GM06990 (cell line): ENCODE data around the gene KCNS3.

Source experiments
- DNase-seq: peaks from one replicate; pipeline ENCODE4 v3.0.0-alpha.2; 2011; ENCODE audit not compliant: insufficient read length; ENCODE audit errors: extremely low read depth
- H3K27me3 ChIP-seq: replicated peaks from 2 replicates; pipeline ENCODE4 v1.6.0; 2011; ENCODE audit warnings: low read length; ENCODE audit not compliant: control insufficient read depth, insufficient read depth
- H3K36me3 ChIP-seq: 2 replicates; pipeline ENCODE4 v1.5.1; 2011; ENCODE audit warnings: low read length; ENCODE audit not compliant: control insufficient read depth, insufficient read depth
- H3K4me3 ChIP-seq: replicated peaks from 2 replicates; pipeline ENCODE4 v1.5.1; 2011; ENCODE audit warnings: low read depth, mild to moderate bottlenecking, control low read depth, low read length
- TF ChIP-seq, protein P1 (sequence below): IDR thresholded peaks from 2 replicates; pipeline ENCODE4 v1.5.1; 2011; ENCODE audit warnings: low read length, control low read depth, mild to moderate bottlenecking, inconsistent platforms; ENCODE audit not compliant: insufficient read depth, poor library complexity, severe bottlenecking

KCNS3 gene

DNA sequence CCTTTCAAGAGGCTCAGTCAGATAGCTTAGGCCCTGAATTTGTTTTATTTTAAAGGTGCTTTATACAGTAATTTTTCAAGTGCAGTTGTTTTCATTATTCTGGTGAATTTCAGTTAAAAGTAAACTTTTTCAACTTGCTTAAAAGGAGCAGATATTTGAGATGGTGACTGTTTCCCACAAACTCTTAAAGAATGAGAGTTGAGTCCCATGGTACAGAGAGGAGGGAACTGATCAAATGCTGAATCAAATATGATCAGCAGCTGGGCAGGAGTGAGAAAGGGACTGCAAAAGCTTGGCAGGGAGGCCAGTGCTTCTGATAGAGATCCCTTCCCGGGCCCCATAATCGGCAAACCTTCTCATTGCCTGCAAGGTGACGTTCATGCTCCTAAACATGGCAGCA, 91.2 kb downstream of the KCNS3 start:
- H3K4me3 ChIP-seq, result no peak overlapping the region
- H3K36me3 ChIP-seq, result no peaks in the 10 kb centered on the region
- TF ChIP-seq, protein P1, sequence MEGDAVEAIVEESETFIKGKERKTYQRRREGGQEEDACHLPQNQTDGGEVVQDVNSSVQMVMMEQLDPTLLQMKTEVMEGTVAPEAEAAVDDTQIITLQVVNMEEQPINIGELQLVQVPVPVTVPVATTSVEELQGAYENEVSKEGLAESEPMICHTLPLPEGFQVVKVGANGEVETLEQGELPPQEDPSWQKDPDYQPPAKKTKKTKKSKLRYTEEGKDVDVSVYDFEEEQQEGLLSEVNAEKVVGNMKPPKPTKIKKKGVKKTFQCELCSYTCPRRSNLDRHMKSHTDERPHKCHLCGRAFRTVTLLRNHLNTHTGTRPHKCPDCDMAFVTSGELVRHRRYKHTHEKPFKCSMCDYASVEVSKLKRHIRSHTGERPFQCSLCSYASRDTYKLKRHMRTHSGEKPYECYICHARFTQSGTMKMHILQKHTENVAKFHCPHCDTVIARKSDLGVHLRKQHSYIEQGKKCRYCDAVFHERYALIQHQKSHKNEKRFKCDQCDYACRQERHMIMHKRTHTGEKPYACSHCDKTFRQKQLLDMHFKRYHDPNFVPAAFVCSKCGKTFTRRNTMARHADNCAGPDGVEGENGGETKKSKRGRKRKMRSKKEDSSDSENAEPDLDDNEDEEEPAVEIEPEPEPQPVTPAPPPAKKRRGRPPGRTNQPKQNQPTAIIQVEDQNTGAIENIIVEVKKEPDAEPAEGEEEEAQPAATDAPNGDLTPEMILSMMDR, result no peak
- H3K27me3 ChIP-seq, result no peaks in the 10 kb centered on the region
- no peak for DNase-seq

DNA sequence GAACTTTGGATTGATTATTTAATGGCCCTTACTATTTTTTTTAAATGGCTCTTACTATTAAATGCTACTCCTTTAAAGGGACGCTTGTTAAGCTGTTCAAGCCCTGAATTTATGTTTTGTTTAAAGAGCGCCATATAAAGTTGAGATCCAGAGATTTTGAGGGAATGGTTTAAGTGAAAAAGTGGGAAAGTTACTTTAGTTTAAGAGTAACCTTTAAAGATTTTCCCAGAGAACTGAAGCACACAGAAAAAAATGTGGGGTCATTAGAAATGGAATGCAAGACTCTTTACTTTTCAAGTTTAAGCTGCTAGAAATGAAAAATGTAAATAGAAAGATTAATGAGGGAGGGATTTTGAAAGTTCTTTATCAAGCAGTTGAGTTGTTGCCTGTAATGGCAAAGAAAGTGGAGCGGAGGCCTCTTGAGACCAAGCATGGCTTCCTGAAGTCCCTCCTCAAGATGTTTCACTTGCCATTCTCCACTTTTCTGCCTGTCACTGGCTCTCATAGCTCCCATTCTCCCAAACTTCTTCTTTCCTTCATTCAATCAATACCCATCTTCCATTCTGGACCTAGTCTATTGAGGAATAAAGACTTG, 93.2 kb downstream of the KCNS3 start:
- Histone ChIP-seq H3K27me3 (no peaks in the 10 kb centered on the region), H3K36me3 (no peaks in the 10 kb centered on the region), H3K4me3 (no peak overlapping the region)
- no peak for DNase-seq
- TF ChIP-seq, protein P1, result no peak

DNA sequence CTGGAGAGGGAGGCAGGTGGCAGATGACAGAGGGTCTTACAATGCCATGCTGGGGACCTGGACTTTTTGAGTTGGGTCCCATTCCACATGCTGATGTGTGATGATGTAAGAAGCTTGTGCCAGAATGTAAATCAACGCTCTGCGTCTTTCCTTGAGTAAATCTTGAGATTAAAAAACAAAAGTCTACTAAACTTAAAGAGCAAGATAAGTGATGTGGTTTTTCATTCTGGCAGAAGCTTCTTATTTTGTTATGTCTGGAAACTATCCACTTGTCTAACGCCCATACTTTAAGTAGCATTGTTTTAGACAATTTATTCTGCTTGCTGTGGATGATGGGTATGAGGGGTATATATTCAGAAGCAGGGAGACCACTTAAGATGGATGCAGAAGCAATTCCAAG, 94.5 kb downstream of the KCNS3 start:
- no peak for DNase-seq
- Histone ChIP-seq H3K27me3 (no peaks in the 10 kb centered on the region), H3K36me3 (no peaks in the 10 kb centered on the region), H3K4me3 (no peak overlapping the region)
- TF ChIP-seq, protein P1, result no peak

GRCh38 chr2:17975401-17975800, 96.9 kb downstream of the KCNS3 start:
- no peak overlapping the region for H3K4me3 ChIP-seq
- no peak for DNase-seq
- no peaks in the 10 kb centered on the region for H3K27me3 ChIP-seq
- TF ChIP-seq, protein P1, result no peak
- H3K36me3 ChIP-seq, result no peaks in the 10 kb centered on the region

DNA sequence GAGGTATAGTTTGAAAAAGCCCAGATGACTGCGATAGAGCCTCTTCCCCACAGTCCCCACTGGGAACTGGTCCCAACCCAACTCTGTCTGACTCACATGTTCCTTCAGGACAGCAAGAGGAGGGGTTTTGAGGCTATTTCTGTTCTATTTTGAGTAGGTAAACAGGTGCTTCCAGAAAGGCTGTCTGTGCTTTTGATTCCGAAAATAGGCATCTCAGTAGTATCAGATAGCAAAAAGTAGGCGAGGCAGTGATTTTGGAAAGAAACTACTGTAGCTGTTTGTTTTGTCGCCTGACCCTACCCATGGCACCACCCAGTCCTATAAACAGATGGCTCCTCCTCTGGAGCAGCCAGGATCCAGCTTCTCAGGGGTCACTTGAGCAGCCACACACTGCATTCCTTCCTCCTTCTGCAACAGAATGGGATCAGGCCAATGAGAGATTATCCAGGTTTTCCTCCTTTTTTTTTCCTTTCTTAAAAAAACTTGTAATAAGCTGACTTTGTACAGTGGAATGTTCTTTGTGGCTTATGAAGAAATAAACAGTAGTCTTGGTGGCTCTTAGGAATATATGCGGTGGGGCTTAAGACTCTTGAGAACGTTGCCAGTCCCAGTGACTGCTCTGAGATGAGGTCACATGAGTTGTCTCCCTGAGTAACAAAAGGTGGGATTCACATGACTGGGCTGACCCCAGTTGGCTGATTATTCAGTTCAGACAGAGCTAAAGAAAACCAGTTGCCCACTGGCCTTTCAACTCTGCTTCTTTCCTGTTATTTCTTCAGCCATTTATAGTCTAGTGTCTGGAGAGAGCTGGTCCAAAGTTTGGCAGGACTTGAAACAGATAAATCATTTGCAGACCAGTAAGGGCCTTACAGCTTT, 98.6 kb downstream of the KCNS3 start:
- DNase-seq, result no peak
- H3K4me3 ChIP-seq, result no peak overlapping the region

More for the DNA sequence above, 98.6 kb downstream of the KCNS3 start:
- no peaks in the 10 kb centered on the region for H3K27me3 ChIP-seq
- TF ChIP-seq, protein P1, result no peak
- no peaks in the 10 kb centered on the region for H3K36me3 ChIP-seq
